HL-60 (cell line): ENCODE measurements around the gene NPC1.

Source experiments
- DNase-seq, 2 experiments: peaks; one replicate each; pipeline ENCODE4 v3.0.0-alpha.2; 2010 to 2020; ENCODE audit warnings: low read depth in 1 of 2, low spot score in 1 of 2
- H3K27ac ChIP-seq: fragments of 250-450 bp; sonication (Bioruptor Pico); replicated peaks from 2 replicates; pipeline ENCODE4 v1.5.1; 2020; ENCODE audit warnings: mild to moderate bottlenecking, moderate library complexity
- H3K27me3 ChIP-seq: fragments of 250-450 bp; sonication (Bioruptor Pico); 2 replicates; pipeline ENCODE4 v1.5.1; 2021; ENCODE audit warnings: mild to moderate bottlenecking, moderate library complexity; ENCODE audit not compliant: insufficient read depth, poor library complexity, severe bottlenecking
- H3K4me3 ChIP-seq: replicated peaks from 2 replicates; pipeline ENCODE4 v1.5.1; 2011; ENCODE audit warnings: mild to moderate bottlenecking, control low read depth, low read length; ENCODE audit not compliant: insufficient read depth
- GABPA ChIP-seq: IDR thresholded peaks from 2 replicates; pipeline ENCODE4 v1.6.1; 2012; ENCODE audit warnings: low read depth
- POLR2AphosphoS5 ChIP-seq: IDR thresholded peaks from 2 replicates; pipeline ENCODE4 v1.6.1; 2012; ENCODE audit warnings: low read depth
- SPI1 ChIP-seq: IDR thresholded peaks from 2 replicates; pipeline ENCODE4 v1.6.1; 2012; ENCODE audit warnings: low read depth, mild to moderate bottlenecking, borderline replicate concordance
- TF ChIP-seq, protein P1 (sequence below): IDR thresholded peaks from 2 replicates; pipeline ENCODE4 v1.6.1; 2012; ENCODE audit warnings: low read depth; ENCODE audit not compliant: insufficient replicate concordance
- TF ChIP-seq, protein P2 (sequence below): IDR thresholded peaks from one replicate; pipeline ENCODE4 v1.5.1; 2011; ENCODE audit warnings: low read length, control low read depth, inconsistent platforms; ENCODE audit not compliant: insufficient read depth

NPC1 gene

GRCh38 chr18:23487738-23488570 is 98.4 kb downstream of the NPC1 start:
- no peak overlapping the region for H3K4me3 ChIP-seq
- TF ChIP-seq GABPA (no peak), POLR2AphosphoS5 (no peak), SPI1 (no peak)
- TF ChIP-seq, protein P1, sequence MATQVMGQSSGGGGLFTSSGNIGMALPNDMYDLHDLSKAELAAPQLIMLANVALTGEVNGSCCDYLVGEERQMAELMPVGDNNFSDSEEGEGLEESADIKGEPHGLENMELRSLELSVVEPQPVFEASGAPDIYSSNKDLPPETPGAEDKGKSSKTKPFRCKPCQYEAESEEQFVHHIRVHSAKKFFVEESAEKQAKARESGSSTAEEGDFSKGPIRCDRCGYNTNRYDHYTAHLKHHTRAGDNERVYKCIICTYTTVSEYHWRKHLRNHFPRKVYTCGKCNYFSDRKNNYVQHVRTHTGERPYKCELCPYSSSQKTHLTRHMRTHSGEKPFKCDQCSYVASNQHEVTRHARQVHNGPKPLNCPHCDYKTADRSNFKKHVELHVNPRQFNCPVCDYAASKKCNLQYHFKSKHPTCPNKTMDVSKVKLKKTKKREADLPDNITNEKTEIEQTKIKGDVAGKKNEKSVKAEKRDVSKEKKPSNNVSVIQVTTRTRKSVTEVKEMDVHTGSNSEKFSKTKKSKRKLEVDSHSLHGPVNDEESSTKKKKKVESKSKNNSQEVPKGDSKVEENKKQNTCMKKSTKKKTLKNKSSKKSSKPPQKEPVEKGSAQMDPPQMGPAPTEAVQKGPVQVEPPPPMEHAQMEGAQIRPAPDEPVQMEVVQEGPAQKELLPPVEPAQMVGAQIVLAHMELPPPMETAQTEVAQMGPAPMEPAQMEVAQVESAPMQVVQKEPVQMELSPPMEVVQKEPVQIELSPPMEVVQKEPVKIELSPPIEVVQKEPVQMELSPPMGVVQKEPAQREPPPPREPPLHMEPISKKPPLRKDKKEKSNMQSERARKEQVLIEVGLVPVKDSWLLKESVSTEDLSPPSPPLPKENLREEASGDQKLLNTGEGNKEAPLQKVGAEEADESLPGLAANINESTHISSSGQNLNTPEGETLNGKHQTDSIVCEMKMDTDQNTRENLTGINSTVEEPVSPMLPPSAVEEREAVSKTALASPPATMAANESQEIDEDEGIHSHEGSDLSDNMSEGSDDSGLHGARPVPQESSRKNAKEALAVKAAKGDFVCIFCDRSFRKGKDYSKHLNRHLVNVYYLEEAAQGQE: no peak
- TF ChIP-seq, protein P2, sequence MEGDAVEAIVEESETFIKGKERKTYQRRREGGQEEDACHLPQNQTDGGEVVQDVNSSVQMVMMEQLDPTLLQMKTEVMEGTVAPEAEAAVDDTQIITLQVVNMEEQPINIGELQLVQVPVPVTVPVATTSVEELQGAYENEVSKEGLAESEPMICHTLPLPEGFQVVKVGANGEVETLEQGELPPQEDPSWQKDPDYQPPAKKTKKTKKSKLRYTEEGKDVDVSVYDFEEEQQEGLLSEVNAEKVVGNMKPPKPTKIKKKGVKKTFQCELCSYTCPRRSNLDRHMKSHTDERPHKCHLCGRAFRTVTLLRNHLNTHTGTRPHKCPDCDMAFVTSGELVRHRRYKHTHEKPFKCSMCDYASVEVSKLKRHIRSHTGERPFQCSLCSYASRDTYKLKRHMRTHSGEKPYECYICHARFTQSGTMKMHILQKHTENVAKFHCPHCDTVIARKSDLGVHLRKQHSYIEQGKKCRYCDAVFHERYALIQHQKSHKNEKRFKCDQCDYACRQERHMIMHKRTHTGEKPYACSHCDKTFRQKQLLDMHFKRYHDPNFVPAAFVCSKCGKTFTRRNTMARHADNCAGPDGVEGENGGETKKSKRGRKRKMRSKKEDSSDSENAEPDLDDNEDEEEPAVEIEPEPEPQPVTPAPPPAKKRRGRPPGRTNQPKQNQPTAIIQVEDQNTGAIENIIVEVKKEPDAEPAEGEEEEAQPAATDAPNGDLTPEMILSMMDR: no peak
- peak in 1 of 2 experiments; percentile 26 for DNase-seq
- H3K27me3 ChIP-seq: no peaks in the 10 kb centered on the region
- H3K27ac ChIP-seq: peak overlapping the region; percentile 3

DNA sequence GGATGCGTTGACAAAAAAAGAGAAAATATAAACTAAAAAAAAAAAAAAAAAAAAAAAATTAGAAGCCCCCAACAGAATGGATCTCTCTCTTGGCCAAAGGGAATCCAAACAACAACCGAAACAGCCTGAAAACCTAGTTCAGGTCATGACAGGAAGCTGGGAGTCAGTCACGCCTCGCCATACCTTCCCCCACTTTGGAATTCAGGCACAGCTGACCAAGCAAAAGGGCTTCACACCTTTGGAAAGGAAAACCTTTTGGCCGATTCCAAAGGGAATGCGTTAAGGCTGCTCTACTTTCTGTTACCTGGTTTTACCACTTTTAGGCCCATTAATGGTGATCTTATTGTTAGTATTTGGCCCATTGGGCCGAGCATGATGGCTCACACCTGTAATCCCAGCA is 100.9 kb downstream of the NPC1 start:
- Histone ChIP-seq H3K27me3 (no peaks in the 10 kb centered on the region), H3K4me3 (no peak overlapping the region), H3K27ac (no peak overlapping the region)
- TF ChIP-seq, protein P2: no peak
- no peak for TF ChIP-seq GABPA
- TF ChIP-seq POLR2AphosphoS5: no peak
- no peak for TF ChIP-seq SPI1
- TF ChIP-seq, protein P1: no peak
- DNase-seq: no peak

DNA sequence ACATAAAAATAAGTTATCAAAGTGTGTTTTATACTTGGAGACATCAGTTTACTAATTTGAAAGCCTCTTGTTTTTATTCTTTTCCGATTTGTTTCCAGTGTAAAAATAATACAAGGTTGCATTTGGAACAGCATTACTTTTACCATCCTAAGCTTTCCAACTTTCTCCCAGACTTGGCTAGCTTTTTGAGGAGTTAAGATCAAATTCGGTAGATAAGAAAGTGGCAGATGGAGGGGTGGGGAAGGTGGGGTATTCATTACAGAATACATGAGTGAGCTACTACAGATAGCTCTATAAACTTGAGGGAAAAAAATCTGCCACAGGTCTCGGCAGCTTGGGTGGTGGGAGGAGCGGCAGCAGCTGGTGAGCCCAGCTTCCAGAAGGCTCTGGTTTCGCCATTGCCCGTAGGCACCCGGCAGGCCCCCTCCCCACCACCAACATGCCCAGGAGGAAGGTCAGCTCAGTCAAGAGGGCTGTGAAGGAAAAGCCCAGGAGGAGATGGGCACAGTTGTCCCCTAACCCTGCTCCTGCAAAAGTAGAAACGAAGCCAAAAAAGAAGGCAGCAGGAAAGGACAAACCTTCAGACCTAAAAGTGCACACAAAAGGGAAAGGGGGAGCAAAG is 101.6 kb downstream of the NPC1 start:
- DNase-seq: no peak
- Histone ChIP-seq H3K27ac (no peak overlapping the region), H3K27me3 (no peaks in the 10 kb centered on the region), H3K4me3 (no peak overlapping the region)
- TF ChIP-seq GABPA: no peak
- TF ChIP-seq, protein P2: no peak
- no peak for TF ChIP-seq POLR2AphosphoS5
- TF ChIP-seq, protein P1: no peak
- no peak for TF ChIP-seq SPI1
